Measurements from ENCODE around the gene CWC27. TPM values are rescaled to one million over a fixed set of nuclear protein-coding genes. Genes with fewer than 3 reads are reported as not detected.

Gene CWC27
- total and polyA plus RNA-seq, 2 of the 13 experiments (the other 11 are each of a cell fraction or from before 2014, with no cell fraction given) = 21.1 to 25.7 TPM

GRCh38 chr5:64954518-64954917 lies 185.8 kb downstream of the CWC27 start:
- Histone ChIP-seq H3K9me3 (ENCODE audit: low read length) (no peaks in the 10 kb centered on the region), H3K27ac (ENCODE audit: extremely low read length, insufficient read depth, low read length) (no peak overlapping the region), H3K36me3 (replicated peaks in 1 of 2; ENCODE audit: control insufficient read depth in 1 of 2, insufficient read depth in 2 of 2, low read length in 2 of 2) (no peaks in the 10 kb centered on the region), H3K4me2 (ENCODE audit: low read depth, low read length) (no peak overlapping the region), H3K4me1 (ENCODE audit: insufficient read depth, low read length) (no peaks in the 10 kb centered on the region), H3K79me2 (ENCODE audit: insufficient read depth, low read length) (no peaks in the 10 kb centered on the region), H3K9ac (ENCODE audit: insufficient read depth, low read depth, low read length) (no peak overlapping the region), H2AFZ (ENCODE audit: low read length) (no peak overlapping the region), H3K4me3 (replicated peaks in 1 of 3; ENCODE audit: insufficient read depth in 1 of 3, low read depth in 2 of 3, low read length in 3 of 3) (no peak overlapping the region), H4K20me1 (ENCODE audit: insufficient read depth, low read length) (no peaks in the 10 kb centered on the region), H3K27me3 (ENCODE audit: control insufficient read depth in 1 of 2, insufficient read depth in 2 of 2, low read length in 2 of 2) (no peaks in the 10 kb centered on the region)
- no peak for TF ChIP-seq JUNB (CRISPR knock-in tag; IDR thresholded peaks at IDR 0.05; ENCODE audit: borderline replicate concordance)
- no peak for TF ChIP-seq SNRNP70 (IDR thresholded peaks at IDR 0.05; ENCODE audit: low read depth, low read length)
- intact Hi-C loops (cut with micrococcal nuclease; ENCODE audit: unreplicated experiment) (no loop called here), in situ Hi-C loops (cut with HindIII; ENCODE audit: extremely low pct_ligation_motif_present, low pct_unique_long_range_greater_than_20kb) (loop anchor here (25.0 kb wide), 1 partner anchor 533 kb away; the partner anchor contains the start of gene ADAMTS6)
- ATAC-seq = no peak
- DNase-seq (ENCODE audit: low spot score) = no peak
- WGBS (ENCODE audit: low lambda C conversion rate) = 100% methylated on average over 1 of the region's 1 CpG
- no TSS peak for BruUV-seq (replicated peaks)
- CTCF ChIA-PET (ENCODE audit: low intra/inter-chr PET ratio, low total read pairs) = no interaction called here
- FAIRE-seq = no peak
- POLR2A ChIA-PET = no interaction called here

- in situ Hi-C loops (cut with HindIII; ENCODE audit: extremely low pct_ligation_motif_present, low pct_unique_long_range_greater_than_20kb) (loop anchor here (25.0 kb wide), 1 partner anchor 528 kb away; the partner anchor contains the start of gene ADAMTS6), intact Hi-C loops (cut with micrococcal nuclease; ENCODE audit: unreplicated experiment) (loop anchor here (1.0 to 2.0 kb wide), 2 partner anchors 80 to 524 kb away; no protein-coding TSS in a partner anchor)
- BruUV-seq (replicated peaks) = no TSS peak
- Histone ChIP-seq H3K4me1 (ENCODE audit: insufficient read depth, low read length) (no peaks in the 10 kb centered on the region), H2AFZ (ENCODE audit: low read length) (no peak overlapping the region), H3K79me2 (ENCODE audit: insufficient read depth, low read length) (no peaks in the 10 kb centered on the region), H3K4me3 (replicated peaks in 1 of 3; ENCODE audit: insufficient read depth in 1 of 3, low read depth in 2 of 3, low read length in 3 of 3) (no peak overlapping the region), H3K27me3 (ENCODE audit: control insufficient read depth in 1 of 2, insufficient read depth in 2 of 2, low read length in 2 of 2) (no peaks in the 10 kb centered on the region), H3K36me3 (replicated peaks in 1 of 2; ENCODE audit: control insufficient read depth in 1 of 2, insufficient read depth in 2 of 2, low read length in 2 of 2) (no peaks in the 10 kb centered on the region), H3K4me2 (ENCODE audit: low read depth, low read length) (no peak overlapping the region), H3K9ac (ENCODE audit: insufficient read depth, low read depth, low read length) (no peak overlapping the region), H3K27ac (ENCODE audit: extremely low read length, insufficient read depth, low read length) (no peak overlapping the region), H4K20me1 (ENCODE audit: insufficient read depth, low read length) (no peaks in the 10 kb centered on the region), H3K9me3 (ENCODE audit: low read length) (peaks cover 16% of the 10 kb centered on the region)
- POLR2A ChIA-PET = no interaction called here
- ATAC-seq = no peak
- CTCF ChIA-PET (ENCODE audit: low intra/inter-chr PET ratio, low total read pairs) = interaction anchor here (1.5 kb wide), 1 partner anchor 525 kb away, joined by 4 read pairs; no protein-coding TSS in a partner anchor
- no peak for FAIRE-seq
- peak; percentile 11 for DNase-seq (ENCODE audit: low spot score)
- TF ChIP-seq ZNF562 (CRISPR knock-in tag; IDR thresholded peaks at IDR 0.05; ENCODE audit: borderline replicate concordance) = no peak
- TF ChIP-seq GFI1 (CRISPR knock-in tag; IDR thresholded peaks at IDR 0.05; ENCODE audit: borderline replicate concordance) = no peak
- TF ChIP-seq STAG1 (CRISPR knock-in tag; IDR thresholded peaks at IDR 0.05) = peak; percentile 37; the same call in 1 of the 2 replicates
- no peak for TF ChIP-seq SMAD9 (CRISPR knock-in tag; IDR thresholded peaks at IDR 0.05)
- TF ChIP-seq EP300 (IDR thresholded peaks at IDR 0.05; ENCODE audit: low read depth in 2 of 2, low read length in 2 of 2) = no peak
- no peak for TF ChIP-seq EP300 (CRISPR knock-in tag; IDR thresholded peaks at IDR 0.05; ENCODE audit: borderline replicate concordance)
- TF ChIP-seq CTCF (CRISPR knock-in tag; IDR thresholded peaks at IDR 0.05) = peak; percentile 20
- no peak for TF ChIP-seq SYNCRIP (IDR thresholded peaks at IDR 0.05; ENCODE audit: insufficient read depth, low read depth, low read length)
- no peak for TF ChIP-seq LRRFIP1 (CRISPR knock-in tag; conservative IDR thresholded peaks at IDR 0.05)
- TF ChIP-seq PLSCR1 (CRISPR knock-in tag; IDR thresholded peaks at IDR 0.05; ENCODE audit: borderline replicate concordance) = no peak
Measured at GRCh38 chr5:64958757-64959391, 190.1 kb downstream of the CWC27 start.
